H1 (cell line): ENCODE measurements around the gene ZNF423. TPM values are rescaled to one million over a fixed set of nuclear protein-coding genes. Genes with fewer than 3 reads are reported as not detected.

ENCODE experiments used
- EZH2 ChIP-seq: fragments of 200-600 bp; sonication (generic); IDR thresholded peaks from 2 replicates; pipeline ENCODE4 v1.7.1; 2012; ENCODE audit warnings: low read depth, mild to moderate bottlenecking, moderate library complexity, low read length, inconsistent platforms; ENCODE audit not compliant: severe bottlenecking
- GTF2F1 ChIP-seq: IDR thresholded peaks from 2 replicates; pipeline ENCODE4 v1.6.1; 2012; ENCODE audit warnings: low read depth, low read length, improper control_type of control experiment, borderline replicate concordance
- HDAC2 ChIP-seq, 2 experiments: fragments of 300-600 bp in 1 of 2; sonication (generic) in 1 of 2; IDR thresholded peaks; 2 replicates each; pipeline ENCODE4 v1.6.1; 2011 to 2012; ENCODE audit warnings: low read depth in 2 of 2, low read length in 2 of 2, mild to moderate bottlenecking in 2 of 2, moderate library complexity in 2 of 2, borderline replicate concordance in 1 of 2, inconsistent platforms in 1 of 2
- MAFK ChIP-seq: IDR thresholded peaks from 2 replicates; pipeline ENCODE4 v1.6.1; 2012; ENCODE audit warnings: low read depth, mild to moderate bottlenecking, improper control_type of control experiment, low read length
- SP4 ChIP-seq: IDR thresholded peaks from 2 replicates; pipeline ENCODE4 v1.6.1; 2012; ENCODE audit warnings: low read length, inconsistent platforms
- TAF1 ChIP-seq: IDR thresholded peaks from 2 replicates; pipeline ENCODE4 v1.6.1; 2011; ENCODE audit warnings: mild to moderate bottlenecking, low read depth, low read length
- TAF7 ChIP-seq: optimal IDR thresholded peaks from 2 replicates; pipeline ENCODE3; 2011; ENCODE audit warnings: low read depth, mild to moderate bottlenecking, inconsistent platforms, low read length, moderate library complexity, borderline replicate concordance
- TEAD4 ChIP-seq: IDR thresholded peaks from 2 replicates; pipeline ENCODE4 v1.6.1; 2012; ENCODE audit warnings: low read depth, low read length, inconsistent platforms, mixed read lengths
- polyA plus RNA-seq, 7 experiments: library from polyadenylated mRNA; depleted of rRNA in 3 of 7; stranded (reverse) in 5 of 7; unstranded in 2 of 7; fragments of >200 nt in 5 of 7; fragments of 200-250 nt in 2 of 7; gene quantifications; 1 replicate in 5 of 7; 2 replicates in 1 of 7; 4 replicates in 1 of 7; pipeline versions ENCODE4 v1.2.1 to v1.2.3, GENCODE V29; 2011 to 2013; ENCODE audit warnings: missing spikeins in 2 of 7, mixed read lengths in 2 of 7
- total RNA-seq: library from RNA; stranded (reverse); fragmentation: NEBNext Ultra II Directional; extraction: Animal tissue kit (Norgen Biotek cat#: 25700); gene quantifications from 2 replicates; pipeline ENCODE4 v1.2.1, GENCODE V29; 2021
- TF ChIP-seq, protein P1 (sequence below): fragments of 300-600 bp; sonication (generic); IDR thresholded peaks from 2 replicates; pipeline ENCODE4 v1.7.1; 2012; ENCODE audit warnings: low read length, moderate library complexity, mild to moderate bottlenecking, inconsistent platforms; ENCODE audit not compliant: insufficient replicate concordance

ZNF423 gene
- total and polyA plus RNA-seq, 2 of the 8 experiments (the other 6 are each of a cell fraction or from before 2014, with no cell fraction given) = 38.2 to 52.3 TPM

- TF ChIP-seq, protein P1, sequence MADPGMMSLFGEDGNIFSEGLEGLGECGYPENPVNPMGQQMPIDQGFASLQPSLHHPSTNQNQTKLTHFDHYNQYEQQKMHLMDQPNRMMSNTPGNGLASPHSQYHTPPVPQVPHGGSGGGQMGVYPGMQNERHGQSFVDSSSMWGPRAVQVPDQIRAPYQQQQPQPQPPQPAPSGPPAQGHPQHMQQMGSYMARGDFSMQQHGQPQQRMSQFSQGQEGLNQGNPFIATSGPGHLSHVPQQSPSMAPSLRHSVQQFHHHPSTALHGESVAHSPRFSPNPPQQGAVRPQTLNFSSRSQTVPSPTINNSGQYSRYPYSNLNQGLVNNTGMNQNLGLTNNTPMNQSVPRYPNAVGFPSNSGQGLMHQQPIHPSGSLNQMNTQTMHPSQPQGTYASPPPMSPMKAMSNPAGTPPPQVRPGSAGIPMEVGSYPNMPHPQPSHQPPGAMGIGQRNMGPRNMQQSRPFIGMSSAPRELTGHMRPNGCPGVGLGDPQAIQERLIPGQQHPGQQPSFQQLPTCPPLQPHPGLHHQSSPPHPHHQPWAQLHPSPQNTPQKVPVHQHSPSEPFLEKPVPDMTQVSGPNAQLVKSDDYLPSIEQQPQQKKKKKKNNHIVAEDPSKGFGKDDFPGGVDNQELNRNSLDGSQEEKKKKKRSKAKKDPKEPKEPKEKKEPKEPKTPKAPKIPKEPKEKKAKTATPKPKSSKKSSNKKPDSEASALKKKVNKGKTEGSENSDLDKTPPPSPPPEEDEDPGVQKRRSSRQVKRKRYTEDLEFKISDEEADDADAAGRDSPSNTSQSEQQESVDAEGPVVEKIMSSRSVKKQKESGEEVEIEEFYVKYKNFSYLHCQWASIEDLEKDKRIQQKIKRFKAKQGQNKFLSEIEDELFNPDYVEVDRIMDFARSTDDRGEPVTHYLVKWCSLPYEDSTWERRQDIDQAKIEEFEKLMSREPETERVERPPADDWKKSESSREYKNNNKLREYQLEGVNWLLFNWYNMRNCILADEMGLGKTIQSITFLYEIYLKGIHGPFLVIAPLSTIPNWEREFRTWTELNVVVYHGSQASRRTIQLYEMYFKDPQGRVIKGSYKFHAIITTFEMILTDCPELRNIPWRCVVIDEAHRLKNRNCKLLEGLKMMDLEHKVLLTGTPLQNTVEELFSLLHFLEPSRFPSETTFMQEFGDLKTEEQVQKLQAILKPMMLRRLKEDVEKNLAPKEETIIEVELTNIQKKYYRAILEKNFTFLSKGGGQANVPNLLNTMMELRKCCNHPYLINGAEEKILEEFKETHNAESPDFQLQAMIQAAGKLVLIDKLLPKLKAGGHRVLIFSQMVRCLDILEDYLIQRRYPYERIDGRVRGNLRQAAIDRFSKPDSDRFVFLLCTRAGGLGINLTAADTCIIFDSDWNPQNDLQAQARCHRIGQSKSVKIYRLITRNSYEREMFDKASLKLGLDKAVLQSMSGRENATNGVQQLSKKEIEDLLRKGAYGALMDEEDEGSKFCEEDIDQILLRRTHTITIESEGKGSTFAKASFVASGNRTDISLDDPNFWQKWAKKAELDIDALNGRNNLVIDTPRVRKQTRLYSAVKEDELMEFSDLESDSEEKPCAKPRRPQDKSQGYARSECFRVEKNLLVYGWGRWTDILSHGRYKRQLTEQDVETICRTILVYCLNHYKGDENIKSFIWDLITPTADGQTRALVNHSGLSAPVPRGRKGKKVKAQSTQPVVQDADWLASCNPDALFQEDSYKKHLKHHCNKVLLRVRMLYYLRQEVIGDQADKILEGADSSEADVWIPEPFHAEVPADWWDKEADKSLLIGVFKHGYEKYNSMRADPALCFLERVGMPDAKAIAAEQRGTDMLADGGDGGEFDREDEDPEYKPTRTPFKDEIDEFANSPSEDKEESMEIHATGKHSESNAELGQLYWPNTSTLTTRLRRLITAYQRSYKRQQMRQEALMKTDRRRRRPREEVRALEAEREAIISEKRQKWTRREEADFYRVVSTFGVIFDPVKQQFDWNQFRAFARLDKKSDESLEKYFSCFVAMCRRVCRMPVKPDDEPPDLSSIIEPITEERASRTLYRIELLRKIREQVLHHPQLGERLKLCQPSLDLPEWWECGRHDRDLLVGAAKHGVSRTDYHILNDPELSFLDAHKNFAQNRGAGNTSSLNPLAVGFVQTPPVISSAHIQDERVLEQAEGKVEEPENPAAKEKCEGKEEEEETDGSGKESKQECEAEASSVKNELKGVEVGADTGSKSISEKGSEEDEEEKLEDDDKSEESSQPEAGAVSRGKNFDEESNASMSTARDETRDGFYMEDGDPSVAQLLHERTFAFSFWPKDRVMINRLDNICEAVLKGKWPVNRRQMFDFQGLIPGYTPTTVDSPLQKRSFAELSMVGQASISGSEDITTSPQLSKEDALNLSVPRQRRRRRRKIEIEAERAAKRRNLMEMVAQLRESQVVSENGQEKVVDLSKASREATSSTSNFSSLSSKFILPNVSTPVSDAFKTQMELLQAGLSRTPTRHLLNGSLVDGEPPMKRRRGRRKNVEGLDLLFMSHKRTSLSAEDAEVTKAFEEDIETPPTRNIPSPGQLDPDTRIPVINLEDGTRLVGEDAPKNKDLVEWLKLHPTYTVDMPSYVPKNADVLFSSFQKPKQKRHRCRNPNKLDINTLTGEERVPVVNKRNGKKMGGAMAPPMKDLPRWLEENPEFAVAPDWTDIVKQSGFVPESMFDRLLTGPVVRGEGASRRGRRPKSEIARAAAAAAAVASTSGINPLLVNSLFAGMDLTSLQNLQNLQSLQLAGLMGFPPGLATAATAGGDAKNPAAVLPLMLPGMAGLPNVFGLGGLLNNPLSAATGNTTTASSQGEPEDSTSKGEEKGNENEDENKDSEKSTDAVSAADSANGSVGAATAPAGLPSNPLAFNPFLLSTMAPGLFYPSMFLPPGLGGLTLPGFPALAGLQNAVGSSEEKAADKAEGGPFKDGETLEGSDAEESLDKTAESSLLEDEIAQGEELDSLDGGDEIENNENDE = no peak
- TF ChIP-seq TEAD4 (no peak), HDAC2 (IDR thresholded peaks at IDR 0.05; ENCODE audit: borderline replicate concordance in 1 of 2, low read depth in 2 of 2, low read length in 2 of 2) (no peak), GTF2F1 (no peak), MAFK (no peak), SP4 (no peak), EZH2 (no peak), TAF1 (no peak), TAF7 (no peak)
Measured at GRCh38 chr16:49446805-49447204, 409.1 kb downstream of the ZNF423 start (continued).
